Measurements from ENCODE around the gene LYPD3.

Gene LYPD3

DNA sequence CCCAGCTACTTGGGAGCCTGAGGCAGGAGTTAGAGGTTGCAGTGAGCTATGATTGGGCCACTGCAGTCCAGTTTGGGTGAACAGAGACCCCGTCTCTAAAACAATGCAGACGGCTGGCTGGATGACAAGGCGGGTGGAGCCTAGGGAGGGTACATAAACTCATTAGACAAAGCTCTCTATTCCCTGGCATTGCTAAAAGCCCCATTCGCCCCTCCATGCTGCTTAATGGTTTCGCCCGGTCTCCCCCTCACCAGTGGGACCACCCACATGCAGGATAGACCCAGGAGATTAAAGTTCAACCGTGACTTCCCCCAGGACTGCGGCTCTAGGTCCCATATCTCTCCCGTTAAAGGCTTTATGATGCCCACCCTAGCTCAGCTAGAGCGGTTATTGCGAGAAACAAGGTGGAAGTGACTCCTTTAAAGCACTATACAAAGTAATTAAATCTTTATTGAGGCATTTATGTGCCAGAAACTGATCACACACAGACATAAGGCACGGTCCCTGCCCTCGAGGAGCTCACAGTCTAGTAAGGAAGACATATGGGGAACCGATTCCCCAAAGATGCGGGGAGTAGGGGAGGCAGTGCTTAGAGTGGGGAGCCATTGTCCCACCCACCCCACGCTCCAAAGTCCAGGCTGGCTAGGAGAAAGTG is 4.9 kb downstream of the LYPD3 start:
- no peaks in the 10 kb centered on the region for H3K36me3 ChIP-seq (ENCODE audit: control insufficient read depth in 1 of 2, insufficient read depth in 2 of 2, low read length in 2 of 2)
- H3K27me3 ChIP-seq (ENCODE audit: low read depth, low read length), result no peaks in the 10 kb centered on the region
- no peaks in the 10 kb centered on the region for H3K9me3 ChIP-seq (ENCODE audit: control insufficient read depth in 1 of 2, low read length in 2 of 2)
- H3K27ac ChIP-seq (ENCODE audit: low read length), result no peak overlapping the region
- no peak overlapping the region for H3K4me3 ChIP-seq (ENCODE audit: low read depth in 1 of 2, low read length in 2 of 2)
- H3K4me1 ChIP-seq (ENCODE audit: control insufficient read depth in 1 of 2, insufficient read depth in 2 of 2, low read length in 2 of 2), result peaks cover 3 to 11% of the 10 kb centered on the region in 2 donors

DNA sequence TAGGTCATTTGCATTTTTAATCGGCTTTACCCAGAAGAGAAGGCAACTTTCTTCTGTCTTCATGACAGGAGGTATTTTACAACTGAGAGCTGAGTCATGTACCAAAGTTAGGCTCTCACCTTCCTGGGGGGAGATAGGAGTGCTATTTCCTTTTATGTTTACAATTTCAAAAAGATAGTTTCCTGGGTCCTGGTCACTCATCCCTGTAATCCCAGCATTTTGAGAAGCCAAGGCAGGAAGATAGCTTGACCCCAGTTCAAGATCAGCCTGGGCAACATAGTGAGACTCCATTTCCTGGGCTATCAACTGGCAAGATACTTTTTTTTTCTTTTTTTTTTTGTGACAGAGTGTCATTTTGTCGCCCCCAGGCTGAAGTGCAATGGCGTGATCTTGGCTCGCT is 7.6 kb downstream of the LYPD3 start:
- no peaks in the 10 kb centered on the region for H3K36me3 ChIP-seq (ENCODE audit: control insufficient read depth in 1 of 2, insufficient read depth in 2 of 2, low read length in 2 of 2)
- H3K4me1 ChIP-seq (ENCODE audit: control insufficient read depth in 1 of 2, insufficient read depth in 2 of 2, low read length in 2 of 2), result peaks cover under 1 to 9% of the 10 kb centered on the region in 2 donors
- no peak overlapping the region for H3K27ac ChIP-seq (ENCODE audit: low read length)

DNA sequence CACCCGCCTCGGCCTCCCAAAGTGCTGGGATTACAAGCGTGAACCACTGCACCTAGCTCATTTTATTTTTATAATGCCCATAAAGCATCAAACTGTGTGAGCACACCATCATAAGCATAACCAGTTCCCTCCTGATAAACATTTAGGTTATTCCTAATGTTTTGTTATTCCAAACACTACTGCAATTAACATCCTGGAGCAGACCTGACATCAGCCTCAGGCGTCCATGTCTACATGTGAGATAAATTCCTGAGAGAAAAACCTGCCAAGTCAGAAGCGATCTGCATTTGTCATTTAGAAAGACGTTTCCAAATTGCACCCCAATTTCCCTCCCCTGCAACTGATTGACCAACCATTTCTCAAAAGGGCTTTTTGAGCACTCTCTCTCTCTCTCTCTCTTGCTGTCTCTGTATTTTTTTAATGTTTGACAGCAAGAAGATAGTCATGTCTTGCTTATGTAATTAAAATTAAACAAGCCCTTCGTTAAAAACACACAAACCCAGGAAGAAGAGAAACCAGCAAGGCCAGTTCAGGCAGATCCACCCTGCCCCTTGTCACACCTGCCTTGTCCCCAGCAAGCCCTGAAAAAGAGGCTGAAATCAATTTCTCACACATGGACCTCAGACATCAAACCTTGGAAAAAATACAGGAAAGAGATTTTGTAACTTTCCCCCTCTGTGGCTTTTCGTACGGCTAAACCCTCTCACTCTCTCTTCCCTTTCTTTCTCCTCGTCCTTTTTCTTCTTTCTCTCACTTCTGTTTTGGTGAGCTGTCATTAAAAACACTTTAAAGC is 9.9 kb downstream of the LYPD3 start:
- peak overlapping the region; percentile 16 for H3K27ac ChIP-seq (ENCODE audit: low read length)
- H3K36me3 ChIP-seq (ENCODE audit: control insufficient read depth in 1 of 2, insufficient read depth in 2 of 2, low read length in 2 of 2), result no peaks in the 10 kb centered on the region
- H3K4me1 ChIP-seq (ENCODE audit: control insufficient read depth in 1 of 2, insufficient read depth in 2 of 2, low read length in 2 of 2), result peaks cover 0 to 9% of the 10 kb centered on the region in 2 donors
- H3K4me3 ChIP-seq (ENCODE audit: low read depth in 1 of 2, low read length in 2 of 2), result no peak overlapping the region
- peaks cover 0 to 3% of the 10 kb centered on the region in 2 donors for H3K9me3 ChIP-seq (ENCODE audit: control insufficient read depth in 1 of 2, low read length in 2 of 2)
- no peaks in the 10 kb centered on the region for H3K27me3 ChIP-seq (ENCODE audit: low read depth, low read length)

More for the DNA sequence above, 7.6 kb downstream of the LYPD3 start:
- no peaks in the 10 kb centered on the region for H3K9me3 ChIP-seq (ENCODE audit: control insufficient read depth in 1 of 2, low read length in 2 of 2)
- no peaks in the 10 kb centered on the region for H3K27me3 ChIP-seq (ENCODE audit: low read depth, low read length)
- H3K4me3 ChIP-seq (ENCODE audit: low read depth in 1 of 2, low read length in 2 of 2), result no peak overlapping the region

DNA sequence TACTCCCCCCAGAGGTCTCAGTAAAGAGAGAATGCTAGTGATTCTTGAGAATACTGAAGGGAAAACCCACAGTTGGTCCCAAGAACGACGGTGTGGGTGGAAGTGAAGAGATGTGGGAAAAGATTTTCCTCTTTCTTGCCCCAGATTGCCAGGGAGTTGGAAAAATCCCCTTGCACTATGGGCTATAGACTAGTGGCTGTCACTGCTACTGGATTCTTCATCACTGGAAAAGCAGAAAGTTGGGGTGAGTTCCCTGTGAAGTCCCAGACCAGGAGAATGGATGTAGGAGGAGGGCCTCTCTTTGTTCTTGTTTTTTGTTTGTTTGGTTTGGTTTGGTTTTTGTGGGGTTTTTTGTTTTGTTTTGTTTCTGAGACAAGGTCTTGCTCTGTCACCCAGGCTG is 11.4 kb downstream of the LYPD3 start:
- Histone ChIP-seq H3K27ac (ENCODE audit: low read length) (no peak overlapping the region), H3K27me3 (ENCODE audit: low read depth, low read length) (no peaks in the 10 kb centered on the region), H3K36me3 (ENCODE audit: control insufficient read depth in 1 of 2, insufficient read depth in 2 of 2, low read length in 2 of 2) (no peaks in the 10 kb centered on the region), H3K4me3 (ENCODE audit: low read depth in 1 of 2, low read length in 2 of 2) (no peak overlapping the region), H3K9me3 (ENCODE audit: control insufficient read depth in 1 of 2, low read length in 2 of 2) (peaks cover 0 to 3% of the 10 kb centered on the region in 2 donors), H3K4me1 (ENCODE audit: control insufficient read depth in 1 of 2, insufficient read depth in 2 of 2, low read length in 2 of 2) (peaks cover 0 to 9% of the 10 kb centered on the region in 2 donors)

DNA sequence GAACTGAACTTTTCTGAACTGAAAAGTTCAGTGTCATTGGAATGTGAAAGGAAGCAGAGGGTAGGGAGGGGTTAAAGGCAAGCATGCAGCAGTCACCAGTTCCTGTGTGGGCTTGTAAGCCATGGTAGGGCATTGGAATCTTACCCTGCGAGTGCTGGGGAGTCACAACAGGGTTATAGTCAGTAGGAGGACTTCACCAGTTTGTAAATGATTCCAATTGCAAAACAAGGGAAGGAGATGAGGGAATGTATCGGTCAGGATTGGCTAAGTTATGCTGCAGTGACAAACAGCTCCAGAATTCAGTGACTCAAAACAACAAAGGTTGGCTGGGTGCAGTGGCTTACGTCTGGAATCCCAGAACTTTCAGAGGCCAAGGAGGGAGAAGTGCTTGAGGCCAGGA is 12.8 kb downstream of the LYPD3 start:
- peaks cover 0 to 9% of the 10 kb centered on the region in 2 donors for H3K4me1 ChIP-seq (ENCODE audit: control insufficient read depth in 1 of 2, insufficient read depth in 2 of 2, low read length in 2 of 2)
- no peaks in the 10 kb centered on the region for H3K27me3 ChIP-seq (ENCODE audit: low read depth, low read length)
- no peak overlapping the region for H3K27ac ChIP-seq (ENCODE audit: low read length)
- H3K4me3 ChIP-seq (ENCODE audit: low read depth in 1 of 2, low read length in 2 of 2), result no peak overlapping the region
- peaks cover 0 to 3% of the 10 kb centered on the region in 2 donors for H3K9me3 ChIP-seq (ENCODE audit: control insufficient read depth in 1 of 2, low read length in 2 of 2)
- H3K36me3 ChIP-seq (ENCODE audit: control insufficient read depth in 1 of 2, insufficient read depth in 2 of 2, low read length in 2 of 2), result no peaks in the 10 kb centered on the region

DNA sequence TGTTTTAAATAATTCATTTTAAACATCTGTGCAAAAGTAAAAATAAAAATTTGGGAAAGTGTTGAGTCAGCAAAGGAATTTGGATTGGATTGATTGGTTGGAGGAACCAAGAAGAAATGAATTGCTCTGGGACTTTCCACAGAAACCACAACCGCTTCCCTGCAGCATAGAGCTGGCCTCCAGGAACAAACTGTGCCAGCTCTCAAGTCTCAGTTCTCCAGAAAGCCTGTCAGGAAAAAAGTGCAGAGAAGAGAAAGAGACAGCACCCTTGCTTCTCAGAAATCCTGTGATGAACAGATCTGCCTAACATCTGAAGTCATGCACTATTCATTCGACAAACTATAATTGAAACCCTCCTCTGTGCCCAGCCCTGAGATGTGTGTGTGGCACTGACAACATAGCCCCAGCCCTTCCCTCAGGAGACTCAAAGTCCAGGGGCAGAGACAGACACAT is 14.8 kb downstream of the LYPD3 start:
- Histone ChIP-seq H3K4me3 (ENCODE audit: low read depth in 1 of 2, low read length in 2 of 2) (no peak overlapping the region), H3K36me3 (ENCODE audit: control insufficient read depth in 1 of 2, insufficient read depth in 2 of 2, low read length in 2 of 2) (no peaks in the 10 kb centered on the region), H3K27ac (ENCODE audit: low read length) (no peak overlapping the region), H3K9me3 (ENCODE audit: control insufficient read depth in 1 of 2, low read length in 2 of 2) (peaks cover 0 to 3% of the 10 kb centered on the region in 2 donors), H3K27me3 (ENCODE audit: low read depth, low read length) (no peaks in the 10 kb centered on the region), H3K4me1 (ENCODE audit: control insufficient read depth in 1 of 2, insufficient read depth in 2 of 2, low read length in 2 of 2) (peaks cover 0 to 11% of the 10 kb centered on the region in 2 donors)

DNA sequence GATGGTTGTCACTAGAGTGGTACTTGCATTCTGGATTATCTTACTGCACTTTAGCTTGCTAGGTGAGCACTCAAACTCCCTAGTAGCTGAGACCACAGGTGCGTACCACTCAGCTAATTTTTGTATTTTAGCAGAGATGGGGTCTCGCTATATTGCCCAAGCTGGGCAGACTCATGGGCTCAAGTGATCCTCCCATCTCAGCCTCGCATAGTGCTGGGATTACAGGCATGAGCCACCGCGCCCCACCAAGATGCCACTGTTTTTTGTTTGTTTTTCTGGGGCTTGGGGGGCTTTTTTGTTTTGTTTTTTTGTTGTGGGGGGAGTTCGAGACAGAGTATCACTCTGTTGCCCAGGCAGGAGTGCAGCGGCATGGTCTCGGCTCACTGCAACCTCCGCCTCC is 17.8 kb downstream of the LYPD3 start:
- Histone ChIP-seq H3K9me3 (ENCODE audit: control insufficient read depth in 1 of 2, low read length in 2 of 2) (peaks cover 0 to 3% of the 10 kb centered on the region in 2 donors), H3K27ac (ENCODE audit: low read length) (no peak overlapping the region), H3K27me3 (ENCODE audit: low read depth, low read length) (no peaks in the 10 kb centered on the region), H3K4me1 (ENCODE audit: control insufficient read depth in 1 of 2, insufficient read depth in 2 of 2, low read length in 2 of 2) (peaks cover 0 to 5% of the 10 kb centered on the region in 2 donors), H3K36me3 (ENCODE audit: control insufficient read depth in 1 of 2, insufficient read depth in 2 of 2, low read length in 2 of 2) (no peaks in the 10 kb centered on the region), H3K4me3 (ENCODE audit: low read depth in 1 of 2, low read length in 2 of 2) (no peak overlapping the region)

DNA sequence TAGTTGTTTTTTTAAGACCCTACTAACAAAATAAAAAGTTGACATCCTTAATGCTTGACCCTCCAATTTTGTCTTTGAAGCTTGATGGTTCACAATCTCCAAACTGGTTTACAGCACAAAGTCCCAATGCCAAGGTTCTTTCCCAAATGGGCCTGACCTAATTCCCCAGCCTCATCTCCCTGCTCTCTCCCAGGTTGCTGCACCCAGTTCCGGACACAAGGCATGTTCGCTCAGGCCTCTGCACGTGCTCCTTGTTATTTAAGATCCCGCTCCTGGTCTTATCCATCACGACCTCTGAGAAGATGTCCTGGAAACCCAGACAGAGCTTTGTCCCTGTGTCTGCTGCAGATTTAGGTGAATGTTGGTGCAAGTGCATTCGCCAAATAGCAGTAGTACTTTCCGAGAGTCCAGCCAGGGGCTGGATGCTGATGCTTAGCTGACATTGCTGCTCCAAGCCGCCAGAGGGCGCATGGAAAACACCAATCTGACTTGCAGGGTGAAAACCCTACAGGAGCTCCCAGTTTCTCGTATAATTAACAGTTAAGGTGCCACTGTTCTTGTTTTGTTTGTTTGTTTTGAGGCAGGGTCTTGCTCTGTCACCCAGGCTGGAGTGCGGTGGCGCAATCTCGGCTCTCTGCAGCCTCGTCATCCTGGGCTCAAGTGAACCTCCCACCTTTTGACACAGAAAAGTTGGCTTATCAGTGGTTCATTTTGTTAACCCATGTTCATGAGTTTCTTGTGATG is 18.5 kb downstream of the LYPD3 start:
- Histone ChIP-seq H3K4me1 (ENCODE audit: control insufficient read depth in 1 of 2, insufficient read depth in 2 of 2, low read length in 2 of 2) (peaks cover 0 to 5% of the 10 kb centered on the region in 2 donors), H3K36me3 (ENCODE audit: control insufficient read depth in 1 of 2, insufficient read depth in 2 of 2, low read length in 2 of 2) (no peaks in the 10 kb centered on the region), H3K9me3 (ENCODE audit: control insufficient read depth in 1 of 2, low read length in 2 of 2) (no peaks in the 10 kb centered on the region), H3K4me3 (ENCODE audit: low read depth in 1 of 2, low read length in 2 of 2) (no peak overlapping the region), H3K27me3 (ENCODE audit: low read depth, low read length) (no peaks in the 10 kb centered on the region), H3K27ac (ENCODE audit: low read length) (no peak overlapping the region)

DNA sequence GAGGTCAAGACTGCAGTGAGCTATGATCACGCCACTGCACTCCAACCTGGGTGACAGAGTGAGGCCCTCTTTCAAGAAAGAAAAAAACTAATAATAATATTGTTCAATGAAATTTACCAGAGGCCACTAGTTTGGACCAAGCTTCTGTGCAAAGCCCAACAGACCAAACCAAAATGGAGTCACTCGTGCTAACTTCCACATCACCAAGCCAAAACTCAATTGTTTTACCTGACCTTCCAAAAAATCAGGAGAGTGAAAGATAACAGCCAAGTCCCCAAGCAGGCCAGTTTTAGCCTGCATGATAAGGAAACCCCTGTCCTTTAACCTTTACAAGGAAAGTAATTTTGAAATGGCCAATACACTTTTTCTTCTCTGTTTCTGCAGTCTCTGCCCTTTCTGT is 20.0 kb downstream of the LYPD3 start:
- peaks cover 0 to 5% of the 10 kb centered on the region in 2 donors for H3K4me1 ChIP-seq (ENCODE audit: control insufficient read depth in 1 of 2, insufficient read depth in 2 of 2, low read length in 2 of 2)

DNA sequence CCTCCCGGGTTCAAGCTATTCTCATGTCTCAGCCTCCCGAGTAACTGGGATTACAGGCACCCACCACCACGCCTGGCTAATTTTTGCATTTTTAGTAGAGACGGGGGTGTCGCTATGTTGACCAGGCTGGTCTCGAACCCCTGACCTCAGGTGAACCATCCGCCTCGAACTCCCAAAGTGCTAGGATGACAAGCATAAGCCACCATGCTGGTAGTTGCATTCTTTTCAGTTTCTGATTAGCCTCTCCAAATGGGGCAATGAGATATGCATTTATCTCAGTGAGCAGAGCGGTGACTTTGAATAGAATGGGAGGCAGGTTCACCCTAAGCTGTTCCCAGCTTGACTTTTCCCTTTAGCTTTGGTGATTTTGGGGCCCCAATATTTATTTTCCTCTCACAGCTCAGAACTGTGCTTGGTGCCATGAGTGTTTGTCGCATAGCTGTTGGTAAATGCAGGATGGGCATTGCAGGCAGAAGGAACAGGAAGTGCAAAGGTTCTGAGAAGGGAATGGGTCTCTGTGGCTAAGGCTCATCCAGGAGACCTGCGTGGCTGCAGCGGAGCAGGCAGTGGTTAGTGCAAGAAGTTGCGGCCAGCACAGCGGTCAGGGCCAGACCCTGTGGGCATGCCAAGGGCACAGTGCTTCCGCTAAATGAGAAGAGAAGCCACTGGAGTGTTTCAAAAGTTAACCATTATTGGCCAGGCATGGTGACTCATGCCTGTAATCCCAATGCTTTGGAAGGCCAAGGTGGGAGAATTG is 20.7 kb downstream of the LYPD3 start:
- Histone ChIP-seq H3K9me3 (ENCODE audit: control insufficient read depth in 1 of 2, low read length in 2 of 2) (no peaks in the 10 kb centered on the region), H3K4me1 (ENCODE audit: control insufficient read depth in 1 of 2, insufficient read depth in 2 of 2, low read length in 2 of 2) (peaks cover 0 to 5% of the 10 kb centered on the region in 2 donors), H3K36me3 (ENCODE audit: control insufficient read depth in 1 of 2, insufficient read depth in 2 of 2, low read length in 2 of 2) (no peaks in the 10 kb centered on the region), H3K4me3 (ENCODE audit: low read depth in 1 of 2, low read length in 2 of 2) (no peak overlapping the region), H3K27me3 (ENCODE audit: low read depth, low read length) (no peaks in the 10 kb centered on the region), H3K27ac (ENCODE audit: low read length) (no peak overlapping the region)

More for the DNA sequence above, 20.0 kb downstream of the LYPD3 start:
- Histone ChIP-seq H3K4me3 (ENCODE audit: low read depth in 1 of 2, low read length in 2 of 2) (no peak overlapping the region), H3K36me3 (ENCODE audit: control insufficient read depth in 1 of 2, insufficient read depth in 2 of 2, low read length in 2 of 2) (no peaks in the 10 kb centered on the region), H3K27ac (ENCODE audit: low read length) (no peak overlapping the region), H3K9me3 (ENCODE audit: control insufficient read depth in 1 of 2, low read length in 2 of 2) (no peaks in the 10 kb centered on the region), H3K27me3 (ENCODE audit: low read depth, low read length) (no peaks in the 10 kb centered on the region)
